AG04450 (cell line): ENCODE results near the gene SORT1. TPM values are rescaled to one million over a fixed set of nuclear protein-coding genes. Genes with fewer than 3 reads are reported as not detected.

ENCODE experiments used
- CTCF ChIA-PET: fragments of 300-600, 350-600 bp; formaldehyde crosslinking; extraction: SDS; loops from one replicate; lab custom pipeline; 2022; ENCODE audit warnings: antibody characterized with exemption, inconsistent platforms; lab: Charles Lee
- POLR2A ChIA-PET: fragments of 350-600 bp; formaldehyde crosslinking; extraction: SDS; loops from one replicate; lab custom pipeline; 2021; ENCODE audit warnings: antibody characterized with exemption, inconsistent platforms; lab: Yijun Ruan, JAX
- DNase-seq: peaks from one replicate; pipeline ENCODE4 v3.0.0-alpha.2; 2011; ENCODE audit warnings: low read depth, low spot score
- H3K27ac ChIP-seq: one replicate; pipeline ENCODE4 v1.5.1; 2012; ENCODE audit warnings: low read depth, low read length, control low read depth
- H3K27me3 ChIP-seq: one replicate; pipeline ENCODE4 v1.6.0; 2012; ENCODE audit warnings: low read length; ENCODE audit not compliant: control insufficient read depth, insufficient read depth
- H3K4me3 ChIP-seq: 2 replicates; pipeline ENCODE4 v1.5.1; 2011; ENCODE audit warnings: mild to moderate bottlenecking, low read depth, low read length, control low read depth
- H3K9me3 ChIP-seq: 2 replicates; pipeline ENCODE4 v1.5.1; 2012; ENCODE audit warnings: low read length; ENCODE audit not compliant: control insufficient read depth, insufficient read depth
- polyA plus RNA-seq: library from polyadenylated mRNA; depleted of rRNA; stranded (reverse); fragments of >200 nt; gene quantifications from 2 replicates; pipeline ENCODE4 v1.2.3, GENCODE V29; 2011
- TF ChIP-seq, protein P1 (sequence below): IDR thresholded peaks from 2 replicates; pipeline ENCODE4 v1.5.1; 2011; ENCODE audit warnings: low read depth, low read length, control low read depth, inconsistent platforms

SORT1 gene
- polyA plus RNA-seq, 1 experiment: 42.8 TPM

DNA sequence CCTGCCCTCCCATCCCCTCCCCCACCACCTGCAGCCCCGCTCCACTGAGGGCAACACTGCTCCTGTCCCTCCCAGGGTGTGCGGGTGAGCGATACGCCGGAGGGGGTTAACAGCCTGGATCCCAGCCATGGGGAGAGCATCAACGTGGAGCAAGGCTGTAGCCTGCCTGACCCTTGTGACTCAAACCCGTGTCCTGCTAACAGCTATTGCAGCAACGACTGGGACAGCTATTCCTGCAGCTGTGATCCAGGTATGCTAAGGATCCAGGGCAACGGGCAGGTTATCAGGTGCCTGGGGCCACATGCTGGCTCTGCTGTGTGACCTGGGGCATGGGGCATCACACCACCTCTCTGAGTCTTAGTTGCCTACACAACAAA, 133.4 kb downstream of the SORT1 start:
- peaks cover 18% of the 10 kb centered on the region for H3K9me3 ChIP-seq
- no peaks in the 10 kb centered on the region for H3K27me3 ChIP-seq
- no peak overlapping the region for H3K27ac ChIP-seq
- TF ChIP-seq, protein P1, sequence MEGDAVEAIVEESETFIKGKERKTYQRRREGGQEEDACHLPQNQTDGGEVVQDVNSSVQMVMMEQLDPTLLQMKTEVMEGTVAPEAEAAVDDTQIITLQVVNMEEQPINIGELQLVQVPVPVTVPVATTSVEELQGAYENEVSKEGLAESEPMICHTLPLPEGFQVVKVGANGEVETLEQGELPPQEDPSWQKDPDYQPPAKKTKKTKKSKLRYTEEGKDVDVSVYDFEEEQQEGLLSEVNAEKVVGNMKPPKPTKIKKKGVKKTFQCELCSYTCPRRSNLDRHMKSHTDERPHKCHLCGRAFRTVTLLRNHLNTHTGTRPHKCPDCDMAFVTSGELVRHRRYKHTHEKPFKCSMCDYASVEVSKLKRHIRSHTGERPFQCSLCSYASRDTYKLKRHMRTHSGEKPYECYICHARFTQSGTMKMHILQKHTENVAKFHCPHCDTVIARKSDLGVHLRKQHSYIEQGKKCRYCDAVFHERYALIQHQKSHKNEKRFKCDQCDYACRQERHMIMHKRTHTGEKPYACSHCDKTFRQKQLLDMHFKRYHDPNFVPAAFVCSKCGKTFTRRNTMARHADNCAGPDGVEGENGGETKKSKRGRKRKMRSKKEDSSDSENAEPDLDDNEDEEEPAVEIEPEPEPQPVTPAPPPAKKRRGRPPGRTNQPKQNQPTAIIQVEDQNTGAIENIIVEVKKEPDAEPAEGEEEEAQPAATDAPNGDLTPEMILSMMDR: no peak
- ChIA-PET POLR2A (no interaction called here), CTCF (interaction anchor here (0.6 to 4.5 kb wide), 18 partner anchors 10 to 270 kb away, joined by 3 to 60 read pairs (median 3); partner anchors contain the start of genes PSRC1 and SORT1)
- H3K4me3 ChIP-seq: no peak overlapping the region
- no peak for DNase-seq

DNA sequence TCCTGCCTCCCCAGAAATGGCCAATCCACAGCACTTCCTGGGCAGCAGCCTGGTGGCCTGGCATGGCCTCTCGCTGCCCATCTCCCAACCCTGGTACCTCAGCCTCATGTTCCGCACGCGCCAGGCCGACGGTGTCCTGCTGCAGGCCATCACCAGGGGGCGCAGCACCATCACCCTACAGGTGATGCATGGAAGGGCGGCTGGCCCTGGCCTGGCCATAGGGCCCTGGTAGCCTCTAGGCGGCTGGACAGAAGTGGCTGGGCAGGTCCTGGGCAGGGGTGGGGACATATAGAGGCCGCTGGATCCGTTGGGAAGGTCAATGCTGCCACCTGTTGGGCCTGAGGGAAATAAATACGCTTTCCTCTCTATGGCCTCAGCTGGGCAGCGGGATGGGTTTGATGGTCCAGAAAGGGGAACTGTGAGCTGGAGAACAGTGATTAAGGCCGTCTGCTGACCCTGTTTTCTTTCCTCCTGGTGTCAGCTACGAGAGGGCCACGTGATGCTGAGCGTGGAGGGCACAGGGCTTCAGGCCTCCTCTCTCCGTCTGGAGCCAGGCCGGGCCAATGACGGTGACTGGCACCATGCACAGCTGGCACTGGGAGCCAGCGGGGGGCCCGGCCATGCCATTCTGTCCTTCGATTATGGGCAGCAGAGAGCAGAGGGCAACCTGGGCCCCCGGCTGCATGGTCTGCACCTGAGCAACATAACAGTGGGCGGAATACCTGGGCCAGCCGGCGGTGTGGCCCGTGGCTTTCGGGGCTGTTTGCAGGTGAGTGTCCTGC, 133.9 kb downstream of the SORT1 start:
- no peak overlapping the region for H3K4me3 ChIP-seq
- CTCF ChIA-PET: interaction anchor here (0.6 to 4.5 kb wide), 17 partner anchors 9 to 271 kb away, joined by 3 to 60 read pairs (median 3); partner anchors contain the start of genes PSRC1 and SORT1

DNA sequence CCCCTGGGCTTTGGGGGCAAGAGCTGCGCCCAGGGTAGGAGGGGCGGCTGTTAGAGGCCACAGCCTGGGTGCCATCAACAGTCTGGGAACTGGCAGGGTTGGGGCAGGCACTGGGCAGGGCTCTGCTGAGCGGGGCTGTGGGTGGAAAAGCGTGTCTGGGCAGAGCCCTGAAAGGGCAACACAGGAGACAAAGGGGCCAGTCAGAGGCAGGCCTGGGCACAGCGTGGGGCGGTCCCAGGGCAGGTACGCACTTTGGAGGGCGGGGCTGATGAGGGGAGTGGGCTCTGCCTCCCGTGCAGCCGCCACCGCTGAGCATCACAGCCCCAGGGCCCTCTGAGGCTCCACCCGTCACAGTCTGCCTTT, 134.5 kb downstream of the SORT1 start:
- ChIA-PET CTCF (interaction anchor here (0.7 to 4.5 kb wide), 8 partner anchors 9 to 272 kb away, joined by 3 to 60 read pairs (median 4); partner anchors contain the start of gene SORT1), POLR2A (no interaction called here)
- H3K27me3 ChIP-seq: no peaks in the 10 kb centered on the region
- no peak overlapping the region for H3K4me3 ChIP-seq
- H3K9me3 ChIP-seq: peaks cover 6% of the 10 kb centered on the region
- TF ChIP-seq, protein P1: no peak
- no peak overlapping the region for H3K27ac ChIP-seq
- DNase-seq: no peak

More for the DNA sequence above, 133.9 kb downstream of the SORT1 start:
- no peak overlapping the region for H3K27ac ChIP-seq
- no peak for DNase-seq
- POLR2A ChIA-PET: no interaction called here
- peaks cover 12% of the 10 kb centered on the region for H3K9me3 ChIP-seq
- H3K27me3 ChIP-seq: no peaks in the 10 kb centered on the region
- TF ChIP-seq, protein P1: peak; percentile 98

- no peaks in the 10 kb centered on the region for H3K27me3 ChIP-seq
- POLR2A ChIA-PET: interaction anchor here (0.6 kb wide), 1 partner anchor 188 kb away, joined by 9 read pairs; no protein-coding TSS in a partner anchor
These were observed 135.3 kb downstream of the SORT1 start for GRCh38 chr1:109262231-109263055.

More at GRCh38 chr1:109262231-109263055, 135.3 kb downstream of the SORT1 start:
- no peaks in the 10 kb centered on the region; the same call in 1 of the 2 replicates for H3K9me3 ChIP-seq
- H3K4me3 ChIP-seq: no peak overlapping the region
- TF ChIP-seq, protein P1: no peak
- CTCF ChIA-PET: interaction anchor here (0.7 to 4.5 kb wide), 3 partner anchors 15 to 137 kb away, joined by 4 to 60 read pairs (median 21); partner anchors contain the start of gene SORT1
- no peak for DNase-seq
- H3K27ac ChIP-seq: no peak overlapping the region
